Prostate gland (tissue), 2 donors: ENCODE measurements around the gene CYBC1. TPM values are rescaled to one million over a fixed set of nuclear protein-coding genes. Genes with fewer than 3 reads are reported as not detected.
A peak's percentile ranks its signal among the peaks of the same experiment; 100 is the strongest.

ENCODE experiments used
- DNase-seq: peaks from one replicate; pipeline ENCODE4 v3.0.0-alpha.2; 2019; ENCODE audit warnings: low spot score
- H3K27ac ChIP-seq, 2 donors: fragments of 200-600 bp; sonication (generic); 2 replicates each; pipeline ENCODE4 v1.5.1; 2017 to 2019
- H3K27me3 ChIP-seq: fragments of 200-600 bp; sonication (generic); replicated peaks from 2 replicates; pipeline ENCODE4 v1.5.1; 2019; ENCODE audit not compliant: insufficient read depth
- H3K36me3 ChIP-seq, 2 donors: fragments of 200-600 bp; sonication (generic); 1 replicate in 1 of 2; 2 replicates in 1 of 2; pipeline versions ENCODE4 v1.5.1 to v1.8.1; 2017 to 2019
- H3K4me1 ChIP-seq: fragments of 200-600 bp; sonication (generic); replicated peaks from 2 replicates; pipeline ENCODE4 v1.5.1; 2019
- H3K4me3 ChIP-seq, 2 donors: fragments of 200-600 bp; sonication (generic); 2 replicates each; pipeline ENCODE4 v1.5.1; 2017 to 2019
- H3K9me3 ChIP-seq: fragments of 200-600 bp; sonication (generic); 2 replicates; pipeline ENCODE4 v1.5.1; 2017
- CTCF ChIP-seq, 4 experiments: fragments of 200-600 bp in 2 of 4; fragments of 450-650 bp in 2 of 4; sonication (generic) in 2 of 4; IDR thresholded peaks; 1 replicate in 3 of 4; 2 replicates in 1 of 4; pipeline ENCODE4 v1.5.1; 2016 to 2019; ENCODE audit warnings: antibody characterized with exemption in 4 of 4, mild to moderate bottlenecking in 2 of 4, moderate library complexity in 2 of 4
- POLR2A ChIP-seq: fragments of 450-650 bp; IDR thresholded peaks from one replicate; pipeline ENCODE4 v1.6.1; 2016; ENCODE audit warnings: antibody characterized with exemption, mild to moderate bottlenecking
- POLR2AphosphoS5 ChIP-seq: sonication (generic); formaldehyde crosslinking; IDR thresholded peaks from one replicate; pipeline ENCODE4 v1.6.1; 2017; ENCODE audit warnings: antibody characterized with exemption
- WGBS: methylation state at CpG from one replicate; pipeline ENCODE4 v1.1.5; 2018; 5-methylcytosine and 5-hydroxymethylcytosine counted together
- intact Hi-C: fragments of 100-400 bp; cut with DNase I; formaldehyde crosslinking; loops from one replicate; pipeline ENCODE4 v1.14.2; 2022
- total RNA-seq, 2 donors: library from RNA; depleted of rRNA; stranded (reverse); fragments of >200 nt; gene quantifications; one replicate each; pipeline ENCODE4 v1.1.0, GENCODE V29; 2016

CYBC1 gene
- 10 to 100 TPM; 74.3 to 81.8 TPM for total RNA-seq

- no peaks in the 10 kb centered on the region for H3K27me3 ChIP-seq
- peak within 1 kb of the TSS; percentile 83 to 84 for H3K27ac ChIP-seq
- peak within 1 kb of the TSS; percentile 72 to 80 for H3K4me3 ChIP-seq
- peaks cover 12% of the 10 kb centered on the region for H3K4me1 ChIP-seq
- intact Hi-C loops: no loop called here
- DNase-seq: peak; percentile 91
- peak; percentile 91 for TF ChIP-seq POLR2AphosphoS5
- TF ChIP-seq CTCF (IDR thresholded peaks at IDR 0.05): peak in 1 of 4 experiments; percentile 32
- no peak for TF ChIP-seq POLR2A
- under 1% methylated on average over 78 of the region's 91 CpGs for WGBS
- H3K9me3 ChIP-seq: no peaks in the 10 kb centered on the region
- H3K36me3 ChIP-seq: no peaks in the 10 kb centered on the region
Measured at GRCh38 chr17:82450357-82451106, at the start of gene CYBC1. TSS of gene CYBC1 (minus strand) at chr17:82450752. CDS start at chr17:82449254, 1,498 bp downstream.

- H3K4me1 ChIP-seq: no peaks in the 10 kb centered on the region
- intact Hi-C loops: loop anchor here (5.0 kb wide), 3 partner anchors 40 to 55 kb away; partner anchors contain the start of gene NARF
- H3K4me3 ChIP-seq: peak overlapping the region; percentile 65 to 68
- 6% methylated on average over 66 of the region's 66 CpGs for WGBS
- peak overlapping the region; percentile 83 to 87 for H3K27ac ChIP-seq
- DNase-seq: no peak
- H3K9me3 ChIP-seq: no peaks in the 10 kb centered on the region
- no peak for TF ChIP-seq POLR2AphosphoS5
- no peak for TF ChIP-seq POLR2A
- H3K36me3 ChIP-seq: no peaks in the 10 kb centered on the region
- H3K27me3 ChIP-seq: no peaks in the 10 kb centered on the region
Measured at GRCh38 chr17:82497483-82498405, 47.2 kb upstream of the CYBC1 start.

GRCh38 chr17:82496529-82497434 is 46.2 kb upstream of the CYBC1 start:
- intact Hi-C loops: loop anchor here (5.0 kb wide), 3 partner anchors 39 to 56 kb away; partner anchors contain the start of gene NARF
- TF ChIP-seq POLR2AphosphoS5 (peak; percentile 95), POLR2A (peak; percentile 83), CTCF (IDR thresholded peaks at IDR 0.05) (no peak)

GRCh38 chr17:82495844-82496528 is 45.4 kb upstream of the CYBC1 start:
- Histone ChIP-seq H3K36me3 (no peaks in the 10 kb centered on the region), H3K4me3 (no peak overlapping the region), H3K9me3 (no peaks in the 10 kb centered on the region), H3K27me3 (no peaks in the 10 kb centered on the region), H3K27ac (peak overlapping the region; percentile 83 to 87), H3K4me1 (no peaks in the 10 kb centered on the region)
- DNase-seq: no peak
- intact Hi-C loops: loop anchor here (5.0 kb wide), 3 partner anchors 39 to 56 kb away; partner anchors contain the start of gene NARF
- TF ChIP-seq CTCF (IDR thresholded peaks at IDR 0.05) (no peak), POLR2A (no peak), POLR2AphosphoS5 (no peak)
- WGBS: 61% methylated on average over 12 of the region's 12 CpGs

More at GRCh38 chr17:82496529-82497434, 46.2 kb upstream of the CYBC1 start:
- DNase-seq: peak; percentile 96
- no peaks in the 10 kb centered on the region for H3K36me3 ChIP-seq
- H3K4me1 ChIP-seq: no peaks in the 10 kb centered on the region
- peak overlapping the region; percentile 83 to 87 for H3K27ac ChIP-seq
- H3K4me3 ChIP-seq: peak overlapping the region; percentile 65 to 68
- whole genome bisulfite sequencing: 6% methylated on average over 59 of the region's 83 CpGs
- no peaks in the 10 kb centered on the region for H3K27me3 ChIP-seq
- H3K9me3 ChIP-seq: no peaks in the 10 kb centered on the region
